ENCODE results near the gene KLKB1. TPM values are rescaled to one million over a fixed set of nuclear protein-coding genes. Genes with fewer than 3 reads are reported as not detected.

KLKB1 gene
- total RNA-seq, 1 experiment from 2014 or later = not detected

DNA sequence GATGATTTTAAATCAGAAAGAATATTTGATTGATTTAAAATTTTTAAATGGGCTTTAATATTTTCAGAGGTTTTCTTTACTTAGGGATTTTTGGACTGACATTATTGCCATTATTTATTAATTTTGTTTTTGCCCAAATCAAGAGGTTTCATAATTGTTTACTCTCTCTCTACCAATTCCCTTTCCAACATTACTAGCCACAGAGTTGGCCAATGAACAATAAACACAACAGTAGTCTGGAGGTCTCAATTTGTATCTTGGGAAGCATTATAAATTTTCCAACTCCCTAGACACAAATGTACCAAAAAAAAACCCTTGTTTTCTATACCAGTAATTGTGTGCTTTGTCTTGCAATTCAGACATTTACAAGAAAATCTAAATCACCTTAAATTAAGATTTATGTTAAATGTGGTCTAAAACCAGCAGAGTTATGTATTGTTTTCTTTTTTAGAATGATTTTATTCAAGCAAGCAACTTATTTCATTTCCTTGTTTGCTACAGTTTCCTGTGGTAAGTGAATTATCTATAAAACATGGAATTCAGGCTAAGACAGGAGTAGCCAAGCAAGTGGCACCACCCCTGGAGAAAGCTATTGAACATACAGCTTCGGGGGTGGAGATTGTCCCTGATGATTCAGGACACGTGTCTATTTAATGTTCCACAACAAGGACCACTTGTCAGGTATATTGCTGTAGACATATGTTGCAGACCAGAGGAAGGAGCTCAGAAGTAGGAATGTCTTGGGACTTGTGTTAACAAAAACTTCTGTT lies 622 bp downstream of the KLKB1 start:
- DNase-seq = no peak
- intact Hi-C loops (cut with micrococcal nuclease; ENCODE audit: unreplicated experiment) = no loop called here
- H3K27ac ChIP-seq = no peak overlapping the region
- H3F3A ChIP-seq (ENCODE audit: insufficient read depth, low read depth) = no peaks in the 10 kb centered on the region
- no peaks in the 10 kb centered on the region for H3K36me3 ChIP-seq (ENCODE audit: low read depth)
- no peaks in the 10 kb centered on the region for H4K20me1 ChIP-seq (ENCODE audit: insufficient read depth)
- no peaks in the 10 kb centered on the region for H3K9me3 ChIP-seq (ENCODE audit: insufficient read depth, low read depth)
- no peaks in the 10 kb centered on the region for H3K4me1 ChIP-seq (replicated peaks; ENCODE audit: insufficient read depth)
- H2AFZ ChIP-seq = no peak overlapping the region
- ChIA-PET POLR2A (ENCODE audit: unreplicated experiment) (no interaction called here), CTCF (no interaction called here)
- H3K4me2 ChIP-seq = no peak overlapping the region
- H3K9me2 ChIP-seq (ENCODE audit: insufficient read depth) = no peaks in the 10 kb centered on the region
- no TSS peak for BruUV-seq (replicated peaks)
- TF ChIP-seq EZH2 (IDR thresholded peaks at IDR 0.05; ENCODE audit: low read depth) (no peak), CTCF (conservative IDR thresholded peaks at IDR 0.05) (no peak)
- H3K79me2 ChIP-seq (ENCODE audit: low read depth) = no peaks in the 10 kb centered on the region
- no peak overlapping the region for H3K4me3 ChIP-seq
- H3K27me3 ChIP-seq (ENCODE audit: insufficient read depth, low read depth) = no peaks in the 10 kb centered on the region

DNA sequence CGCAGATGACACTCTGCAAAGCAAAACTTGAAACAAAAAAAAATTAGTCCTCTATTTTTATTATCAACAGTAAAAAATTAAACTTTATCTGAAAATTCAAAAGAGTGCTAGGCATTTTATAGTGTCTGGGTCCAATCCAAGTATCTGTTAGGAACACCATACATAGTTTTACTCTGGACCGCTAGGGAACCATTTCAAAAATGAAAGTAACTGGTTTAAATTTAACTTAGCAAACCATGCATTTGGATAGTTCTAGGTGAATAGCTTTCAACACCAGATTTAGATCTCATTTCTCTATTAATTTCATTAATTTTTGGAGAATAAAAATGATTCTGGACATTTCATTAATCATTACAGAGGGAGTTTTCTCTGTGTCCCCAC lies 1.2 kb downstream of the KLKB1 start:
- Histone ChIP-seq H3K36me3 (ENCODE audit: low read depth) (no peaks in the 10 kb centered on the region), H3K4me3 (no peak overlapping the region), H3K27ac (no peak overlapping the region), H4K20me1 (ENCODE audit: insufficient read depth) (no peaks in the 10 kb centered on the region), H3K4me2 (no peak overlapping the region), H3K79me2 (ENCODE audit: low read depth) (no peaks in the 10 kb centered on the region), H3K9me2 (ENCODE audit: insufficient read depth) (no peaks in the 10 kb centered on the region), H2AFZ (no peak overlapping the region), H3K9me3 (ENCODE audit: insufficient read depth, low read depth) (no peaks in the 10 kb centered on the region), H3F3A (ENCODE audit: insufficient read depth, low read depth) (no peaks in the 10 kb centered on the region), H3K27me3 (ENCODE audit: insufficient read depth, low read depth) (no peaks in the 10 kb centered on the region), H3K4me1 (replicated peaks; ENCODE audit: insufficient read depth) (no peaks in the 10 kb centered on the region)
- BruUV-seq (replicated peaks) = no TSS peak
- no peak for DNase-seq
- TF ChIP-seq EZH2 (IDR thresholded peaks at IDR 0.05; ENCODE audit: low read depth) (no peak), CTCF (conservative IDR thresholded peaks at IDR 0.05) (no peak)
- intact Hi-C loops (cut with micrococcal nuclease; ENCODE audit: unreplicated experiment) = no loop called here
- POLR2A ChIA-PET (ENCODE audit: unreplicated experiment) = no interaction called here
- CTCF ChIA-PET = no interaction called here

GRCh38 chr4:186234367-186234766 lies 7.1 kb downstream of the KLKB1 start:
- POLR2A ChIA-PET (ENCODE audit: unreplicated experiment) = no interaction called here
- Histone ChIP-seq H3K9me2 (ENCODE audit: insufficient read depth) (no peaks in the 10 kb centered on the region), H4K20me1 (ENCODE audit: insufficient read depth) (no peaks in the 10 kb centered on the region), H3K36me3 (ENCODE audit: low read depth) (no peaks in the 10 kb centered on the region), H3K79me2 (ENCODE audit: low read depth) (no peaks in the 10 kb centered on the region), H2AFZ (no peak overlapping the region), H3F3A (ENCODE audit: insufficient read depth, low read depth) (no peaks in the 10 kb centered on the region), H3K9me3 (ENCODE audit: insufficient read depth, low read depth) (no peaks in the 10 kb centered on the region), H3K27ac (no peak overlapping the region), H3K4me1 (replicated peaks; ENCODE audit: insufficient read depth) (no peaks in the 10 kb centered on the region), H3K27me3 (ENCODE audit: insufficient read depth, low read depth) (no peaks in the 10 kb centered on the region), H3K4me3 (no peak overlapping the region), H3K4me2 (no peak overlapping the region)
- CTCF ChIA-PET = no interaction called here
- no peak for DNase-seq
- intact Hi-C loops (cut with micrococcal nuclease; ENCODE audit: unreplicated experiment) = no loop called here
- TF ChIP-seq EZH2 (IDR thresholded peaks at IDR 0.05; ENCODE audit: low read depth) (no peak), CTCF (conservative IDR thresholded peaks at IDR 0.05) (no peak)
- no TSS peak for BruUV-seq (replicated peaks)

Measured in PC-9 (cell line).